ENCODE data around the gene RCAN3. TPM values are rescaled to one million over a fixed set of nuclear protein-coding genes. Genes with fewer than 3 reads are reported as not detected.
"Not testable (repeated sequence)": the region's sequence is repeated elsewhere in the genome, so short reads cannot be mapped to it uniquely, and the experiment has no call there.

RCAN3 gene
- total RNA-seq, 2 experiments from 2014 or later: 62.3 to 67.5 TPM

- H3K9me3 Mint-ChIP-seq (ENCODE audit: low read depth); DNase-seq; intact Hi-C loops (cut with DNase I, micrococcal nuclease); POLR2A ChIA-PET; ATAC-seq; H3K4me3 Mint-ChIP-seq; H3K27me3 Mint-ChIP-seq: not testable (repeated sequence)
- CTCF ChIA-PET: interaction anchor here (3.0 to 7.8 kb wide), 5 partner anchors 19 to 116 kb away, joined by 9 to 62 read pairs (median 32); partner anchors contain the start of genes NIPAL3, RCAN3 and STPG1
- H3K4me1 Mint-ChIP-seq: peaks cover 70% of the 10 kb centered on the region
- H3K36me3 Mint-ChIP-seq (ENCODE audit: low read depth): peaks cover 48% of the 10 kb centered on the region
- peak overlapping the region; percentile 85 for H3K27ac Mint-ChIP-seq
These were observed 26.7 kb downstream of the RCAN3 start for GRCh38 chr1:24529292-24529691.

DNA sequence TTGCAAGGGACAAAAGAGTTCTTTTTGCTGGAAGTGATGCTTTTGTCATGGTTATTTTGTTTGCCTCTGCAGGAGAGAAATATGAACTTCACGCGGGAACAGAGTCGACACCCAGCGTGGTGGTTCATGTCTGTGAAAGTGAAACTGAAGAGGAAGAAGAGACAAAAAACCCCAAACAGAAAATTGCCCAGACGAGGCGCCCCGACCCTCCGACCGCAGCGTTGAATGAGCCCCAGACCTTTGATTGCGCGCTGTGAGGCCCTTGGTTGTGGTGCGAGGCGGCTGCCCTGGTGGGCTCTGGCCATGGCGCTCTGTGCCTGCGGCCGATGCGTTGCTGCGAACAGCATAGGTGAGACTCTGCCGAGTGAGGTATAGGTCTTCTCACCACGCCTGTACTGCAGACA, 32.4 kb downstream of the RCAN3 start:
- Mint-ChIP-seq H3K27ac (peak overlapping the region; percentile 99), H3K27me3 (no peaks in the 10 kb centered on the region), H3K4me1 (peaks cover 77% of the 10 kb centered on the region), H3K9me3 (ENCODE audit: low read depth) (peaks cover 4% of the 10 kb centered on the region), H3K4me3 (peak overlapping the region; percentile 76), H3K36me3 (ENCODE audit: low read depth) (peaks cover 61% of the 10 kb centered on the region)
- POLR2A ChIA-PET: interaction anchor here (0.6 to 1.5 kb wide), 2 partner anchors 23 to 120 kb away, joined by 3 to 4 read pairs; partner anchors contain the start of gene NIPAL3
- CTCF ChIA-PET: interaction anchor here (0.9 to 3.8 kb wide), 9 partner anchors 8 to 144 kb away, joined by 3 to 15 read pairs (median 7); partner anchors contain the start of gene NIPAL3
- intact Hi-C loops (cut with DNase I, micrococcal nuclease): loop anchor here (1.0 to 5.0 kb wide), 4 partner anchors 32 to 387 kb away; partner anchors contain the start of gene RCAN3 (in 1 of the 2)
- ATAC-seq (peak; percentile 64), DNase-seq (peak; percentile 83)

DNA sequence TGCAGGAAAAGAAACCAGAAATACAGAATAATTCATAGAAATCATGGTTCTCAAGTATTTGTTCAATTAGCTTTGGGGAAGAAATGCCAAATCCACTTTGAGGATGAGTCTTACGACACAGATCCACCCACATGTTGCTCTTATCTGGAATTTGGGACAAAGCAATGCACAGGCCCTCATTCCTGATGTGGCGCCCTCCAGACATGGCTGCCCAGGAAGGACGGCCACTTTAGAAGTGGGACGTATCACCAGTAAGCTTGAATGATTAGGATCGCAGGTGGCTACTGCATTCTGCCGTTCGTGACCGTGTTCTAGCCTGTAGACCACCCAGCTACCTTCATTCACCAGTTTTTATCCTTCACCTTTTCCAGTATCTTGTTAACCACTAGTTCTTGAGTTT, 33.1 kb downstream of the RCAN3 start:
- Mint-ChIP-seq H3K9me3 (ENCODE audit: low read depth) (peaks cover 4% of the 10 kb centered on the region), H3K27me3 (no peaks in the 10 kb centered on the region), H3K4me3 (peak overlapping the region; percentile 76), H3K36me3 (ENCODE audit: low read depth) (peaks cover 58% of the 10 kb centered on the region), H3K4me1 (peaks cover 81% of the 10 kb centered on the region), H3K27ac (peak overlapping the region; percentile 99)
- ChIA-PET POLR2A (interaction anchor here (0.7 to 1.6 kb wide), 5 partner anchors 15 to 120 kb away, joined by 3 to 6 read pairs (median 4); partner anchors contain the start of genes NIPAL3 and RCAN3), CTCF (interaction anchor here (0.6 to 3.8 kb wide), 15 partner anchors 9 to 148 kb away, joined by 3 to 15 read pairs (median 3); partner anchors contain the start of gene NIPAL3)
- intact Hi-C loops (cut with DNase I, micrococcal nuclease): loop anchor here (1.0 to 5.0 kb wide), 9 partner anchors 33 to 495 kb away; partner anchors contain the start of genes RCAN3 (in 2 of the 2), NIPAL3 (in 1 of the 2) and STPG1 (in 1 of the 2)
- no peak for ATAC-seq
- DNase-seq: no peak

- peak overlapping the region; percentile 99 for H3K27ac Mint-ChIP-seq
- intact Hi-C loops (cut with DNase I, micrococcal nuclease): loop anchor here (1.0 to 5.0 kb wide), 7 partner anchors 34 to 494 kb away; partner anchors contain the start of genes NIPAL3 (in 1 of the 2), RCAN3 (in 1 of the 2) and STPG1 (in 1 of the 2)
- H3K4me3 Mint-ChIP-seq: peak overlapping the region; percentile 76
- ATAC-seq: peak; percentile 52
- peaks cover 55% of the 10 kb centered on the region for H3K36me3 Mint-ChIP-seq (ENCODE audit: low read depth)
- no peaks in the 10 kb centered on the region for H3K27me3 Mint-ChIP-seq
- CTCF ChIA-PET: interaction anchor here (0.6 to 3.8 kb wide), 13 partner anchors 9 to 144 kb away, joined by 3 to 15 read pairs (median 5); partner anchors contain the start of gene NIPAL3
- POLR2A ChIA-PET: interaction anchor here (0.6 to 1.6 kb wide), 9 partner anchors 11 to 151 kb away, joined by 3 to 14 read pairs (median 4); partner anchors contain the start of genes NIPAL3 and RCAN3
- DNase-seq: peak; percentile 81
- peaks cover 4% of the 10 kb centered on the region for H3K9me3 Mint-ChIP-seq (ENCODE audit: low read depth)
- H3K4me1 Mint-ChIP-seq: peaks cover 85% of the 10 kb centered on the region
These were observed 33.8 kb downstream of the RCAN3 start for GRCh38 chr1:24536391-24536840.

- ChIA-PET POLR2A (interaction anchor here (0.6 to 1.6 kb wide), 8 partner anchors 18 to 205 kb away, joined by 3 to 7 read pairs (median 4); partner anchors contain the start of gene CLIC4), CTCF (interaction anchor here (0.7 to 4.5 kb wide), 18 partner anchors 9 to 559 kb away, joined by 3 to 45 read pairs (median 4); partner anchors contain the start of genes NIPAL3 and STPG1)
- Mint-ChIP-seq H3K36me3 (ENCODE audit: low read depth) (peaks cover 25% of the 10 kb centered on the region), H3K4me3 (peak overlapping the region; percentile 51), H3K27ac (peak overlapping the region; percentile 93), H3K9me3 (ENCODE audit: low read depth) (no peaks in the 10 kb centered on the region), H3K4me1 (peaks cover 77% of the 10 kb centered on the region), H3K27me3 (no peaks in the 10 kb centered on the region)
- peak; percentile 59 for ATAC-seq
- DNase-seq: peak; percentile 60
- intact Hi-C loops (cut with DNase I, micrococcal nuclease): loop anchor here (1.0 to 2.0 kb wide), 7 partner anchors 38 to 426 kb away; partner anchors contain the start of genes CLIC4 (in 1 of the 2), RCAN3 (in 1 of the 2) and SRRM1 (in 1 of the 2)
These were observed 37.6 kb downstream of the RCAN3 start for GRCh38 chr1:24540051-24540905.

DNA sequence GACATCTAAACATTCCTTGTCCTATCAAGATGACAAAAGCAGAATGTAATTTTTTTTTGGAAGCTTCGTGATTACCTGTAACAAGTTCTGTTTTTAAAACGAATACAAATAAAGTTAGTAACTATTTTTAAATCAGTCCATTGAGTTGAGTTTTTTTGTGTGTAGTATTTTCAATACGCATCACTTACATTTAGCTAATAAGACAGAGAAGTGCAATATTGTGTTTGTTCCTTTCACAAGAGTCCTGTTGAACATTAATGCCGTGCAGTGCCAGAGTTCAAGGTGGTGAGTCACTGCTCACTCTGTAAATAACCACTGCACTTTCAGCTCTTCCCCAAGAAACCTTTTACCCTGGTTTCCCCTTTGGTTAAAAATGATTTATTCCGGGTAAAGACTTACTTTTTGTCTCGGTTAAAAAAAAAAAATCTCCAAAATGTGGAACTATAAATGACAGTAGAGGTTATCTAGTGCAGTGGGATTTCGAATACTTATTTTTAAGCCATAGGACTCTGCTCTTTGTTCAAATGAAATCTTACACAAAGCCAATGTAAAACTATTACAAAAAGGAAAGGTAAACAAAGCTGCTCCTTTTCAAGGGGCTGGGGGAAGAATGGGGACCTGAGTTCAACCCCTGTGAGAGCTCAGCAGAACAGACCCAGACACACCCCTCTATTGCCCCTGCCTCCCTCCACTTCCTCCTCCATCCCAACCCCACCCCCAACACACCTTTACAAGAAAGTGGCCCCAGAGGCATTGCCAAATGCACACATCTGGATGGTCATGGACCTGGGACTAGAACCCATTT, 38.5 kb downstream of the RCAN3 start:
- H3K27me3 Mint-ChIP-seq: no peaks in the 10 kb centered on the region
- DNase-seq: peak; percentile 63

DNA sequence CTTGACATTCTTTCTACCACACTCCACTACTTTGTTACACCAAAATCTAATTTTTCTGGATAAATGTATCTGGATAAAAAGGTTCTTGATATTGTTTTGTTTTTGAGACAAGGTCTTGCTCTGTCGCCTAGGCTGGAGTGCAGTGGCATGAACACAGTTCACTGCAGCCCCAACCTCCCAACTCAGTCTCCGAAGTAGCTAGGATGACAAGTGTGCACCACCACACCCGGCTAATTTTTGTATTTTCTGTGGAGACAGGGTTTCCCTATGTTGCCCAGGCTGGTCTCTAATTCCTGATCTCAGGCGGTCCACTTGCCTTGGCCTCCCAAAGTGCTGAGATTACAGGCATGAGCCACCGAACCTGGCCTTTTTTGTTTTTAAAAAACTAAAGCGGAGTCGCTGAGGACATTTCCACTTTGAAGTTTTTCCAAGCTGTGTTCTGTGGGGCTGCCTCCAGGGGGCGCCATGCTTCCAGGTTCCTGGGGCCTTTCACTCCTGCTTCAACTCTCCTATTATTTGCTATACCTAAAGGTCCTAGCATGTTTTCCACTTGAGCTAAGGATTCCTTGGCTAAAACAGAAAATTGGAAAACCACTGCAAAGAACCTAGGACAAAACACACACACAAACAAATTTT, 39.2 kb downstream of the RCAN3 start:
- ChIA-PET CTCF (interaction anchor here (0.8 to 4.5 kb wide), 16 partner anchors 8 to 150 kb away, joined by 3 to 45 read pairs (median 4); partner anchors contain the start of genes NIPAL3 and STPG1), POLR2A (interaction anchor here (0.6 to 1.6 kb wide), 7 partner anchors 40 to 436 kb away, joined by 3 to 12 read pairs (median 4); no protein-coding TSS in a partner anchor)
- DNase-seq (peak; percentile 68), ATAC-seq (no peak)
- intact Hi-C loops (cut with DNase I, micrococcal nuclease): loop anchor here (1.0 to 2.0 kb wide), 6 partner anchors 14 to 127 kb away; partner anchors contain the start of genes NCMAP (in 1 of the 2), NIPAL3 (in 1 of the 2) and SRRM1 (in 1 of the 2)
- H3K4me3 Mint-ChIP-seq: peak overlapping the region; percentile 48
- peaks cover 69% of the 10 kb centered on the region for H3K4me1 Mint-ChIP-seq
- H3K9me3 Mint-ChIP-seq (ENCODE audit: low read depth): no peaks in the 10 kb centered on the region
- no peaks in the 10 kb centered on the region for H3K27me3 Mint-ChIP-seq
- H3K36me3 Mint-ChIP-seq (ENCODE audit: low read depth): peaks cover 14% of the 10 kb centered on the region
- peak overlapping the region; percentile 93 for H3K27ac Mint-ChIP-seq

More for the DNA sequence above, 38.5 kb downstream of the RCAN3 start:
- Mint-ChIP-seq H3K36me3 (ENCODE audit: low read depth) (peaks cover 21% of the 10 kb centered on the region), H3K4me3 (peak overlapping the region; percentile 51), H3K4me1 (peaks cover 76% of the 10 kb centered on the region), H3K27ac (peak overlapping the region; percentile 93), H3K9me3 (ENCODE audit: low read depth) (no peaks in the 10 kb centered on the region)
- ChIA-PET POLR2A (interaction anchor here (0.6 to 1.6 kb wide), 12 partner anchors 17 to 703 kb away, joined by 3 to 12 read pairs (median 4); partner anchors contain the start of gene CLIC4), CTCF (interaction anchor here (0.7 to 4.5 kb wide), 25 partner anchors 8 to 558 kb away, joined by 3 to 45 read pairs (median 4); partner anchors contain the start of genes NIPAL3 and STPG1)
- intact Hi-C loops (cut with DNase I, micrococcal nuclease): loop anchor here (1.0 to 2.0 kb wide), 10 partner anchors 15 to 425 kb away; partner anchors contain the start of genes CLIC4 (in 1 of the 2), NCMAP (in 1 of the 2), NIPAL3 (in 1 of the 2) and RCAN3 (in 1 of the 2)
- peak; percentile 62 for ATAC-seq

DNA sequence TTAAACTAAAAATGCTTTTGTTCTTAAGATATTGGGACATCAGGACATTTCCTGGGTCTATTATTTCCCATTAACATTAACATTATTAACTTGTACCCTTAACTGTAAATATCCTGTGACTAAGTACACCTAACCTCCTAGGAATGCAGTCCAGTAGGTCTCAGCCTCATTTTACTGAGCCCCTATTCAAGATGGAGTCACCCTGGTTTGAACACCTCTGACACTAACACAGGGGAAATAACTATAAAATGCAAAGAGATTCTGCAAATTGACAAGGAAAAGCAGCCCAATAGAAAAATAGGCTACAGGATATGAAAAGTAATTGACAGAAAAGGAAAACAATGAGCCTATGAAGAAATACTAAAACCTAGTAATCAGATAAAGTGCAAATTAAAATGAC, 41.6 kb downstream of the RCAN3 start:
- Mint-ChIP-seq H3K4me3 (no peak overlapping the region), H3K9me3 (ENCODE audit: low read depth) (no peaks in the 10 kb centered on the region), H3K27me3 (no peaks in the 10 kb centered on the region), H3K36me3 (ENCODE audit: low read depth) (no peaks in the 10 kb centered on the region), H3K27ac (no peak overlapping the region), H3K4me1 (peaks cover 53% of the 10 kb centered on the region)
- intact Hi-C loops (cut with DNase I, micrococcal nuclease): no loop called here
- DNase-seq (no peak), ATAC-seq (no peak)
- ChIA-PET CTCF (interaction anchor here (2.1 kb wide), 1 partner anchor 286 kb away, joined by 4 read pairs; no protein-coding TSS in a partner anchor), POLR2A (no interaction called here)

GRCh38 chr1:24545662-24546061, 43.0 kb downstream of the RCAN3 start:
- Mint-ChIP-seq H3K4me3 (no peak overlapping the region), H3K36me3 (ENCODE audit: low read depth) (no peaks in the 10 kb centered on the region), H3K27ac (peak overlapping the region; percentile 13), H3K4me1 (peaks cover 39% of the 10 kb centered on the region), H3K9me3 (ENCODE audit: low read depth) (no peaks in the 10 kb centered on the region), H3K27me3 (no peaks in the 10 kb centered on the region)
- ChIA-PET CTCF (interaction anchor here (1.3 to 2.1 kb wide), 3 partner anchors 10 to 285 kb away, joined by 3 to 7 read pairs (median 4); no protein-coding TSS in a partner anchor), POLR2A (no interaction called here)
- DNase-seq (no peak), ATAC-seq (no peak)
- intact Hi-C loops (cut with DNase I, micrococcal nuclease): no loop called here
